RWPE1 (cell line): ENCODE data around the gene TFPI2.
A peak's percentile ranks its signal among the peaks of the same experiment; 100 is the strongest.

Experiments used
- CTCF ChIA-PET: fragments of 350-600 bp; sonication (Branson Sonifier 250); formaldehyde crosslinking; extraction: SDS; loops from one replicate; lab custom pipeline; 2021; lab: Yijun Ruan, JAX
- POLR2A ChIA-PET: fragments of 400-600 bp; formaldehyde crosslinking; extraction: SDS; loops from one replicate; lab custom pipeline; 2020; ENCODE audit warnings: antibody characterized with exemption; ENCODE audit not compliant: low non-redundant PET; lab: Yijun Ruan, JAX
- DNase-seq: peaks from one replicate; pipeline ENCODE4 v3.0.0; 2012; ENCODE audit warnings: low spot score
- H3K27ac ChIP-seq: fragments of 450-650 bp; 2 replicates; pipeline ENCODE4 v1.5.1; 2017
- CTCF ChIP-seq: fragments of 450-650 bp; conservative IDR thresholded peaks from 2 replicates; pipeline ENCODE4 v1.5.1; 2017; ENCODE audit warnings: low read depth, mild to moderate bottlenecking

Gene TFPI2

GRCh38 chr7:93890464-93891068, at the start of gene TFPI2:
Gene TFPI2, minus strand, starts transcription at chr7:93890753. Its CDS starts 75 bp downstream, at chr7:93890678.
- TF ChIP-seq CTCF: peak; percentile 46; the same call in 1 of the 2 replicates
- POLR2A ChIA-PET: interaction anchor here (0.6 kb wide), 1 partner anchor 323 kb away, joined by 3 read pairs; no protein-coding TSS in a partner anchor
- CTCF ChIA-PET: interaction anchor here (0.6 to 1.6 kb wide), 3 partner anchors 12 to 711 kb away, joined by 3 to 5 read pairs (median 3); no protein-coding TSS in a partner anchor
- peak within 1 kb of the TSS; percentile 62 for H3K27ac ChIP-seq
- DNase-seq: peak; percentile 66

- no peak overlapping the region for H3K27ac ChIP-seq
- ChIA-PET POLR2A (no interaction called here), CTCF (no interaction called here)
- TF ChIP-seq CTCF: no peak
- DNase-seq: no peak
These were observed 47.7 kb upstream of the TFPI2 start for GRCh38 chr7:93938293-93938692.

- DNase-seq: no peak
- TF ChIP-seq CTCF: no peak
- POLR2A ChIA-PET: no interaction called here
- CTCF ChIA-PET: no interaction called here
- H3K27ac ChIP-seq: no peak overlapping the region
These were observed 47.3 kb upstream of the TFPI2 start for GRCh38 chr7:93937818-93938217.

- H3K27ac ChIP-seq: no peak overlapping the region
- CTCF ChIA-PET: no interaction called here
- POLR2A ChIA-PET: no interaction called here
- DNase-seq: no peak
- TF ChIP-seq CTCF: no peak
These were observed 44.5 kb upstream of the TFPI2 start for GRCh38 chr7:93935102-93935501.

GRCh38 chr7:93933156-93933555, 42.6 kb upstream of the TFPI2 start:
- H3K27ac ChIP-seq: no peak overlapping the region
- DNase-seq: no peak
- ChIA-PET CTCF (no interaction called here), POLR2A (no interaction called here)
- no peak for TF ChIP-seq CTCF

GRCh38 chr7:93931655-93932054, 41.1 kb upstream of the TFPI2 start:
- POLR2A ChIA-PET: no interaction called here
- TF ChIP-seq CTCF: no peak
- no peak overlapping the region for H3K27ac ChIP-seq
- CTCF ChIA-PET: no interaction called here
- no peak for DNase-seq
